K562 (cell line): ENCODE measurements around the gene ITPR2. TPM values are rescaled to one million over a fixed set of nuclear protein-coding genes. Genes with fewer than 3 reads are reported as not detected.

Experiments used
- ARID1B ChIP-seq: fragments of 450-650 bp; IDR thresholded peaks from 2 replicates; pipeline ENCODE4 v1.6.1; 2016; ENCODE audit warnings: antibody characterized with exemption, mild to moderate bottlenecking, inconsistent platforms
- ATF3 ChIP-seq, 2 experiments: fragments of 450-650 bp in 1 of 2; sonication (generic) in 1 of 2; formaldehyde crosslinking in 1 of 2; IDR thresholded peaks in 1 of 2; conservative IDR thresholded peaks in 1 of 2; 2 replicates each; pipeline versions ENCODE4 v1.6.1 to v1.8.1; 2016 to 2023; ENCODE audit warnings: mild to moderate bottlenecking in 2 of 2, moderate library complexity in 2 of 2, inconsistent platforms in 1 of 2, missing genetic modification reagents in 1 of 2
- BCOR ChIP-seq: fragments of 450-650 bp; IDR thresholded peaks from 2 replicates; pipeline ENCODE4 v1.6.1; 2016
- CEBPB ChIP-seq: fragments of 450-650 bp; IDR thresholded peaks from 2 replicates; pipeline ENCODE4 v1.6.1; 2016; ENCODE audit warnings: missing genetic modification characterization, missing compliant biosample characterization
- CEBPG ChIP-seq, 3 experiments: fragments of 200-800 bp in 1 of 3; sonication (Bioruptor generic) in 1 of 3; sonication (generic) in 1 of 3; formaldehyde crosslinking in 1 of 3; IDR thresholded peaks in 2 of 3; conservative IDR thresholded peaks in 1 of 3; 2 replicates each; pipeline versions ENCODE4 v1.6.1 to v1.8.0; 2016 to 2022; ENCODE audit warnings: missing compliant biosample characterization in 2 of 3, missing genetic modification characterization in 2 of 3, mild to moderate bottlenecking in 1 of 3, missing genetic modification reagents in 1 of 3
- CTBP1 ChIP-seq: fragments of 450-650 bp; IDR thresholded peaks from 2 replicates; pipeline ENCODE4 v1.6.1; 2016; ENCODE audit warnings: borderline replicate concordance
- DPF2 ChIP-seq: fragments of 450-650 bp; IDR thresholded peaks from 2 replicates; pipeline ENCODE4 v1.6.1; 2016
- HDAC3 ChIP-seq: fragments of 450-650 bp; IDR thresholded peaks from 2 replicates; pipeline ENCODE4 v1.6.1; 2018; ENCODE audit warnings: borderline replicate concordance, mild to moderate bottlenecking, moderate library complexity; ENCODE audit not compliant: partially characterized antibody
- HEY1 ChIP-seq: fragments of 250-450 bp; sonication (Bioruptor Pico); IDR thresholded peaks from 2 replicates; pipeline ENCODE4 v1.5.0; 2020; ENCODE audit warnings: mild to moderate bottlenecking, moderate library complexity, borderline replicate concordance
- MAX ChIP-seq: sonication (generic); formaldehyde crosslinking; IDR thresholded peaks from 2 replicates; pipeline ENCODE4 v1.9.0; 2022; ENCODE audit warnings: mild to moderate bottlenecking, missing genetic modification reagents
- MXD1 ChIP-seq: fragments of 250-450 bp; sonication (Bioruptor Pico); IDR thresholded peaks from 2 replicates; pipeline ENCODE4 v1.8.0; 2021; ENCODE audit warnings: borderline replicate concordance, mild to moderate bottlenecking, moderate library complexity; ENCODE audit not compliant: poor library complexity, severe bottlenecking
- NONO ChIP-seq, 2 experiments: fragments of 200-400 bp in 1 of 2; fragments of 450-650 bp in 1 of 2; formaldehyde crosslinking in 1 of 2; IDR thresholded peaks; 2 replicates each; pipeline ENCODE4 v1.6.1; 2017; ENCODE audit warnings: low read depth in 2 of 2, mild to moderate bottlenecking in 2 of 2, moderate library complexity in 2 of 2, low read length in 1 of 2
- PCBP2 ChIP-seq: fragments of 200-400 bp; formaldehyde crosslinking; IDR thresholded peaks from 2 replicates; pipeline ENCODE4 v1.6.1; 2018; ENCODE audit warnings: low read length, low read depth, mild to moderate bottlenecking, moderate library complexity; ENCODE audit not compliant: poor library complexity, severe bottlenecking
- POLR2AphosphoS5 ChIP-seq: IDR thresholded peaks from 2 replicates; pipeline ENCODE4 v1.6.1; 2011; ENCODE audit warnings: mild to moderate bottlenecking, low read depth, low read length, moderate library complexity; ENCODE audit not compliant: control insufficient read depth, insufficient read depth
- RB1 ChIP-seq: fragments of 450-650 bp; IDR thresholded peaks from 2 replicates; pipeline ENCODE4 v1.6.1; 2017; ENCODE audit warnings: low read depth, mild to moderate bottlenecking
- RFX7 ChIP-seq: fragments of 250-450 bp; sonication (Bioruptor Pico); IDR thresholded peaks from 2 replicates; pipeline ENCODE4 v1.5.1; 2021; ENCODE audit warnings: mild to moderate bottlenecking
- STAT5A ChIP-seq: IDR thresholded peaks from 2 replicates; pipeline ENCODE4 v1.6.1; 2012; ENCODE audit warnings: low read length, inconsistent platforms, borderline replicate concordance
- ZBTB49 ChIP-seq: sonication (generic); formaldehyde crosslinking; IDR thresholded peaks from 2 replicates; pipeline ENCODE4 v1.8.0; 2022; ENCODE audit warnings: missing genetic modification reagents, mild to moderate bottlenecking, borderline replicate concordance
- ZNF174 ChIP-seq: fragments of 250-450 bp; sonication (Bioruptor Pico); IDR thresholded peaks from 2 replicates; pipeline ENCODE4 v1.4.0; 2020; ENCODE audit warnings: mild to moderate bottlenecking
- ZNF584 ChIP-seq: fragments of 200-800 bp; sonication (Bioruptor generic); IDR thresholded peaks from 2 replicates; pipeline ENCODE4 v1.6.1; 2016; ENCODE audit warnings: low read depth, mild to moderate bottlenecking, missing genetic modification characterization, missing compliant biosample characterization
- ZNF639 ChIP-seq, 2 experiments: fragments of 200-800 bp in 1 of 2; sonication (Bioruptor generic) in 1 of 2; sonication (generic) in 1 of 2; formaldehyde crosslinking in 1 of 2; IDR thresholded peaks in 1 of 2; conservative IDR thresholded peaks in 1 of 2; 2 replicates each; pipeline versions ENCODE4 v1.5.0 to v1.6.1; 2016 to 2020; ENCODE audit warnings: missing compliant biosample characterization in 1 of 2, missing genetic modification characterization in 1 of 2, missing genetic modification reagents in 1 of 2
- polyA plus RNA-seq, 8 experiments: library from polyadenylated mRNA; depleted of rRNA in 4 of 8; stranded (reverse) in 5 of 8; unstranded in 3 of 8; fragments of >200 nt; fragmentation: Nextera tagmentation in 2 of 8; fragmentation: Illumina TruSeq in 1 of 8; extraction: Ambion mirVana in 2 of 8; extraction: Trizol in 1 of 8; gene quantifications; 2 replicates each; pipeline versions ENCODE4 v1.2.1 to v1.2.3, GENCODE V29; 2011 to 2014; ENCODE audit warnings: inconsistent platforms in 1 of 8, missing spikeins in 1 of 8
- total RNA-seq, 7 experiments: library from RNA; depleted of rRNA in 6 of 7; stranded (reverse); fragments of >200 nt in 6 of 7; fragmentation: Illumina TruSeq in 2 of 7; extraction: Trizol in 2 of 7; gene quantifications; 2 replicates each; pipeline versions ENCODE4 v1.2.1 to v1.2.3, GENCODE V29; 2011 to 2021; ENCODE audit warnings: low replicate concordance in 1 of 7

ITPR2 gene
- total and polyA plus RNA-seq, 9 of the 15 experiments (the other 6 are each of a cell fraction or from before 2014, with no cell fraction given), result 0.21 to 3.3 (median 0.95) TPM

- TF ChIP-seq ZNF639 (CRISPR knock-in tag; conservative IDR thresholded peaks at IDR 0.05 in 1 of 2, IDR thresholded peaks at IDR 0.05 in 1 of 2) (peak in 1 of 2 experiments; percentile 80; a peak in 2 of 4 replicates), RB1 (peak; percentile 11; the same call in 1 of the 2 replicates), ZNF584 (CRISPR knock-in tag) (peak; percentile 79), STAT5A (peak; percentile 97), HEY1 (0 out of 2 replicates have a peak, but pooled peaks have one; percentile 65), HDAC3 (peak; percentile 92), ARID1B (peak; percentile 96), MAX (CRISPR knock-in tag) (no peak), MXD1 (no peak), PCBP2 (no peak), CTBP1 (peak; percentile 90), DPF2 (peak; percentile 82; the same call in 1 of the 2 replicates), RFX7 (no peak), ZNF174 (CRISPR knock-in tag) (no peak), CEBPB (tag) (peak; percentile 97), CEBPG (CRISPR knock-in tag; IDR thresholded peaks at IDR 0.05) (peak; percentile 65), CEBPG (tag; conservative IDR thresholded peaks at IDR 0.05 in 1 of 2, IDR thresholded peaks at IDR 0.05 in 1 of 2) (peak; percentile 92 to 93), ZBTB49 (no peak), POLR2AphosphoS5 (peak; percentile 78), NONO (IDR thresholded peaks at IDR 0.05; ENCODE audit: low read depth in 2 of 2, low read length in 1 of 2) (no peak), ATF3 (IDR thresholded peaks at IDR 0.05) (peak; percentile 63; the same call in 1 of the 2 replicates), ATF3 (CRISPR knock-in tag; conservative IDR thresholded peaks at IDR 0.05) (no peak), BCOR (0 out of 2 replicates have a peak, but pooled peaks have one; percentile 18)
Observed at GRCh38 chr12:26845984-26846383, 13.0 kb upstream of the ITPR2 start (continued).
